Stimulated activated CD4-positive, alpha-beta T cell treated with anti-CD3 and anti-CD28 coated beads, Interleukin-2, amount 100 ng/mL, for 48 hours (primary cell): ENCODE measurements around the gene STK39.
A peak's percentile ranks its signal among the peaks of the same experiment; 100 is the strongest.
"Not testable (repeated sequence)": the region's sequence is repeated elsewhere in the genome, so short reads cannot be mapped to it uniquely, and the experiment has no call there.

ENCODE experiments used
- DNase-seq, 2 donors: peaks; one replicate each; pipeline ENCODE4 v3.0.0-alpha.2; 2020

STK39 gene

GRCh38 chr2:168247341-168248261 is at the start of gene STK39:
TSS of gene STK39 (minus strand) at chr2:168247595. CDS start at chr2:168247435, 160 bp downstream.
- peak; percentile 50 to 65 for DNase-seq

- DNase-seq = no peak
These were observed 47.7 kb upstream of the STK39 start for GRCh38 chr2:168295051-168295450.

GRCh38 chr2:168294409-168294808 is 47.0 kb upstream of the STK39 start:
- no peak for DNase-seq

GRCh38 chr2:168293766-168294165 is 46.4 kb upstream of the STK39 start:
- DNase-seq = no peak

GRCh38 chr2:168290391-168290790 is 43.0 kb upstream of the STK39 start:
- no peak for DNase-seq

GRCh38 chr2:168289880-168290279 is 42.5 kb upstream of the STK39 start:
- DNase-seq = no peak

- no peak for DNase-seq
These were observed 39.1 kb upstream of the STK39 start for GRCh38 chr2:168286535-168286934.

GRCh38 chr2:168278424-168278888 is 31.1 kb upstream of the STK39 start:
- DNase-seq = no peak

GRCh38 chr2:168277276-168277675 is 29.9 kb upstream of the STK39 start:
- no peak for DNase-seq

GRCh38 chr2:168272225-168272624 is 24.8 kb upstream of the STK39 start:
- DNase-seq = no peak

- DNase-seq = not testable (repeated sequence)
These were observed 15.5 kb upstream of the STK39 start for GRCh38 chr2:168262926-168263325.

- DNase-seq = no peak
These were observed 9.1 kb upstream of the STK39 start for GRCh38 chr2:168256448-168256847.

- DNase-seq = no peak
These were observed 8.5 kb upstream of the STK39 start for GRCh38 chr2:168255866-168256265.

GRCh38 chr2:168255103-168255502 is 7.7 kb upstream of the STK39 start:
- DNase-seq = no peak

- DNase-seq = no peak
These were observed 7.0 kb upstream of the STK39 start for GRCh38 chr2:168254158-168254935.

GRCh38 chr2:168253379-168253778 is 6.0 kb upstream of the STK39 start:
- no peak for DNase-seq

- DNase-seq = no peak
These were observed 5.6 kb upstream of the STK39 start for GRCh38 chr2:168252976-168253375.

GRCh38 chr2:168246483-168247340 is 683 bp downstream of the STK39 start:
- DNase-seq = peak; percentile 54 to 57

- DNase-seq = no peak
These were observed 1.3 kb downstream of the STK39 start for GRCh38 chr2:168246072-168246482.

- DNase-seq = no peak
These were observed 2.1 kb downstream of the STK39 start for GRCh38 chr2:168245074-168245825.

- DNase-seq = peak; percentile 32 to 41
These were observed 3.1 kb downstream of the STK39 start for GRCh38 chr2:168244318-168244717.

GRCh38 chr2:168243061-168243460 is 4.3 kb downstream of the STK39 start:
- DNase-seq = no peak
